ENCODE measurements around the gene ADCY7.

- TF ChIP-seq POLR2A (IDR thresholded peaks at IDR 0.05) (no peak), CTCF (IDR thresholded peaks at IDR 0.05) (no peak)
Observed at GRCh38 chr16:50318796-50319578, 52.6 kb downstream of the ADCY7 start.

All from ovary (tissue), 3 donors.